Panc1 (cell line): ENCODE results near the gene LGALS4.
"Not testable (repeated sequence)": the region's sequence is repeated elsewhere in the genome, so short reads cannot be mapped to it uniquely, and the experiment has no call there.

Experiments
- CTCF ChIP-seq: fragments of 450-650 bp; IDR thresholded peaks from 2 replicates; pipeline ENCODE4 v1.5.1; 2017; ENCODE audit warnings: mild to moderate bottlenecking
- POLR2AphosphoS5 ChIP-seq: IDR thresholded peaks from 2 replicates; pipeline ENCODE4 v1.6.1; 2012; ENCODE audit warnings: mild to moderate bottlenecking, low read depth, low read length, moderate library complexity
- REST ChIP-seq, 2 experiments: IDR thresholded peaks; 2 replicates each; pipeline ENCODE4 v1.6.1; 2011 to 2012; ENCODE audit warnings: low read depth in 2 of 2, control low read depth in 1 of 2, low read length in 1 of 2, mild to moderate bottlenecking in 1 of 2, moderate library complexity in 1 of 2; ENCODE audit not compliant: insufficient read depth in 1 of 2
- SIN3A ChIP-seq: IDR thresholded peaks from 2 replicates; pipeline ENCODE4 v1.6.1; 2012; ENCODE audit warnings: low read depth, mild to moderate bottlenecking, low read length, moderate library complexity, borderline replicate concordance; ENCODE audit not compliant: insufficient read depth
- TCF7L2 ChIP-seq: IDR thresholded peaks from 2 replicates; pipeline ENCODE4 v1.6.1; 2011; ENCODE audit warnings: mild to moderate bottlenecking, low read depth, low read length, inconsistent platforms

- not testable (repeated sequence) for TF ChIP-seq CTCF; TCF7L2; POLR2AphosphoS5; REST (IDR thresholded peaks at IDR 0.05; ENCODE audit: insufficient read depth in 1 of 2, low read depth in 2 of 2, low read length in 1 of 2); SIN3A
Measured at GRCh38 chr19:38854961-38855360, 42.2 kb upstream of the LGALS4 start.
